GM12878 (cell line): ENCODE results near the gene AP3B2.

ENCODE experiments used
- BACH1 ChIP-seq: fragments of 450-650 bp; IDR thresholded peaks from 2 replicates; pipeline ENCODE4 v1.6.1; 2017; ENCODE audit warnings: mild to moderate bottlenecking, borderline replicate concordance
- BMI1 ChIP-seq: fragments of 450-650 bp; IDR thresholded peaks from 2 replicates; pipeline ENCODE4 v1.6.1; 2016; ENCODE audit warnings: mild to moderate bottlenecking, moderate library complexity, borderline replicate concordance
- CTCF ChIP-seq, 3 experiments: IDR thresholded peaks in 2 of 3; conservative IDR thresholded peaks in 1 of 3; 2 replicates each; pipeline ENCODE4 v1.5.1; 2011; ENCODE audit warnings: low read depth in 3 of 3, low read length in 3 of 3, mild to moderate bottlenecking in 3 of 3, control low read depth in 2 of 3, moderate library complexity in 2 of 3, inconsistent platforms in 1 of 3, mixed read lengths in 1 of 3; ENCODE audit not compliant: control insufficient read depth in 2 of 3, insufficient read depth in 1 of 3; ENCODE audit errors: extremely low read depth in 1 of 3
- E2F8 ChIP-seq: fragments of 450-650 bp; IDR thresholded peaks from 2 replicates; pipeline ENCODE4 v1.6.1; 2018; ENCODE audit warnings: mild to moderate bottlenecking, low read depth, moderate library complexity; ENCODE audit not compliant: partially characterized antibody
- EP300 ChIP-seq, 2 experiments: fragments of 150-350 bp in 1 of 2; IDR thresholded peaks; 2 replicates each; pipeline ENCODE4 v1.6.1; 2011 to 2012; ENCODE audit warnings: low read depth in 2 of 2, low read length in 2 of 2, borderline replicate concordance in 1 of 2, improper control_type of control experiment in 1 of 2, inconsistent platforms in 1 of 2; ENCODE audit not compliant: control insufficient read depth in 1 of 2
- FOXM1 ChIP-seq: IDR thresholded peaks from 2 replicates; pipeline ENCODE4 v1.6.1; 2012; ENCODE audit warnings: low read depth, mild to moderate bottlenecking, inconsistent platforms, low read length, moderate library complexity
- MAX ChIP-seq: IDR thresholded peaks from 2 replicates; pipeline ENCODE4 v1.6.1; 2012; ENCODE audit warnings: low read depth, low read length, improper control_type of control experiment
- MTA3 ChIP-seq: IDR thresholded peaks from 2 replicates; pipeline ENCODE4 v1.6.1; 2012; ENCODE audit warnings: low read length, inconsistent platforms, borderline replicate concordance
- NFYB ChIP-seq: IDR thresholded peaks from 2 replicates; pipeline ENCODE4 v1.6.1; 2011; ENCODE audit warnings: low read depth, mild to moderate bottlenecking, low read length, improper control_type of control experiment, moderate library complexity; ENCODE audit not compliant: insufficient read depth
- PKNOX1 ChIP-seq: fragments of 450-650 bp; IDR thresholded peaks from 2 replicates; pipeline ENCODE4 v1.6.1; 2016; ENCODE audit warnings: mild to moderate bottlenecking
- POLR2A ChIP-seq: IDR thresholded peaks from 2 replicates; pipeline ENCODE4 v1.6.1; 2011; ENCODE audit warnings: low read depth, mild to moderate bottlenecking, low read length
- RAD21 ChIP-seq: IDR thresholded peaks from 2 replicates; pipeline ENCODE4 v1.6.1; 2011; ENCODE audit warnings: mild to moderate bottlenecking, low read depth, low read length, moderate library complexity; ENCODE audit not compliant: insufficient read depth
- REST ChIP-seq: IDR thresholded peaks from 2 replicates; pipeline ENCODE4 v1.6.1; 2012; ENCODE audit warnings: mild to moderate bottlenecking, low read depth, low read length
- TAF1 ChIP-seq: IDR thresholded peaks from 2 replicates; pipeline ENCODE4 v1.6.1; 2011; ENCODE audit warnings: mild to moderate bottlenecking, low read depth, low read length, borderline replicate concordance

- TF ChIP-seq MAX (no peak), MTA3 (no peak), CTCF (IDR thresholded peaks at IDR 0.05 in 2 of 3, conservative IDR thresholded peaks at IDR 0.05 in 1 of 3; ENCODE audit: control insufficient read depth in 2 of 3, extremely low read depth in 1 of 3, insufficient read depth in 1 of 3, low read depth in 3 of 3, low read length in 3 of 3) (no peak), BACH1 (no peak), PKNOX1 (no peak), E2F8 (no peak), FOXM1 (no peak), POLR2A (no peak), EP300 (IDR thresholded peaks at IDR 0.05; ENCODE audit: borderline replicate concordance in 1 of 2, control insufficient read depth in 1 of 2, low read depth in 2 of 2, low read length in 2 of 2) (no peak), BMI1 (no peak), RAD21 (no peak), REST (no peak), TAF1 (no peak), NFYB (no peak)
Measured at GRCh38 chr15:82697735-82698407, 11.8 kb downstream of the AP3B2 start.
